ENCODE measurements around the gene BMP8A. TPM values are rescaled to one million over a fixed set of nuclear protein-coding genes. Genes with fewer than 3 reads are reported as not detected.
"Not testable (repeated sequence)": the region's sequence is repeated elsewhere in the genome, so short reads cannot be mapped to it uniquely, and the experiment has no call there.

BMP8A gene
- total and polyA plus RNA-seq, 10 of the 15 experiments (the other 5 are each of a cell fraction or from before 2014, with no cell fraction given), result not detected

DNA sequence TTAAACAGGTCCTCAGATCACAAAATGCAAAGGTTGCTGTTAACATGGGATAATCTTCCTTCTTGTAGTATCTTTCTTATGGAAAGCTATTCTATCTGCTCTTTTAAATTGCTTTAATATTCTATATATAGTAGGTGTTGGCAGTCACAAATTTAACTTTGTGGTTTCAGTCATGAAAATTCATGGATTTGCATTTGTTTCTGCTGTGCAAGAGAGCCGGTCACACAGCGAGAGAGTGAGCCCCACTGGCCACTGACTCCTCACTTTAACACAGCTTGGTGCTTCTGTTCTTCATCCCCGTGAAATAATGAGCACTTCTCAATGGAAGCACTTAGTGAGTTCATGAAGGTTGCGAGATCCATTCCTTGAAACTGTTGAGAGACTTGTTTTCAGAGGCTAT, 18.1 kb upstream of the BMP8A start:
- H3K36me3 ChIP-seq (ENCODE audit: control insufficient read depth in 2 of 2, insufficient read depth in 2 of 2, low read length in 1 of 2), result peaks cover 2 to 4% of the 10 kb centered on the region in 2 experiments
- H3K79me2 ChIP-seq (ENCODE audit: control insufficient read depth, insufficient read depth, low read length), result no peaks in the 10 kb centered on the region
- ChIA-PET CTCF (interaction anchor here (4.6 kb wide), 1 partner anchor 66 kb away, joined by 27 read pairs; no protein-coding TSS in a partner anchor), POLR2A (no interaction called here), RAD21 (ENCODE audit: unreplicated experiment) (no interaction called here), SMC1A (ENCODE audit: uncharacterized antibody, unreplicated experiment) (interaction anchor here (0.6 to 2.1 kb wide), 3 partner anchors 39 to 70 kb away, joined by 3 to 9 read pairs (median 3); no protein-coding TSS in a partner anchor)
- ATAC-seq (no peak), FAIRE-seq (no peak), DNase-seq (ENCODE audit: low read depth, low spot score) (no peak)
- no peaks in the 10 kb centered on the region for H4K20me1 ChIP-seq (ENCODE audit: control insufficient read depth, insufficient read depth)
- no peak overlapping the region for H3K9ac ChIP-seq (ENCODE audit: control insufficient read depth, insufficient read depth, low read length)
- no peak overlapping the region for H3K4me2 ChIP-seq (ENCODE audit: control insufficient read depth, insufficient read depth)
- H3K9me3 ChIP-seq (replicated peaks; ENCODE audit: control insufficient read depth, insufficient read depth, low read length), result no peaks in the 10 kb centered on the region
- H3K4me1 ChIP-seq (ENCODE audit: control insufficient read depth, insufficient read depth, low read length), result no peaks in the 10 kb centered on the region
- no peak overlapping the region for H2AFZ ChIP-seq (ENCODE audit: control insufficient read depth, low read depth, low read length)
- no peak overlapping the region for H3K27ac ChIP-seq (ENCODE audit: control insufficient read depth, insufficient read depth)
- no peaks in the 10 kb centered on the region for H3K27me3 ChIP-seq (replicated peaks in 1 of 2; ENCODE audit: control insufficient read depth in 2 of 2, insufficient read depth in 2 of 2, low read length in 1 of 2)
- TF ChIP-seq ATF7 (IDR thresholded peaks at IDR 0.05; ENCODE audit: low read depth), result no peak
- TF ChIP-seq ZZZ3 (IDR thresholded peaks at IDR 0.05; ENCODE audit: control insufficient read depth, insufficient read length, low read depth), result no peak
- no peak for TF ChIP-seq CEBPB (IDR thresholded peaks at IDR 0.05; ENCODE audit: borderline replicate concordance in 1 of 2, low read depth in 2 of 2, low read length in 2 of 2)
- TF ChIP-seq HDGF (IDR thresholded peaks at IDR 0.05), result no peak
- no peak for TF ChIP-seq ETV6 (conservative IDR thresholded peaks at IDR 0.05 in 1 of 2, IDR thresholded peaks at IDR 0.05 in 1 of 2; ENCODE audit: borderline replicate concordance in 1 of 2, low read depth in 1 of 2)
- no peak for TF ChIP-seq DPF2 (IDR thresholded peaks at IDR 0.05)
- WGBS (ENCODE audit: insufficient coverage, insufficient replicate concordance, low lambda C conversion rate, missing lambda C conversion rate), result 30% methylated on average over 4 of the region's 4 CpGs
- in situ Hi-C loops (cut with MboI) (no loop called here), intact Hi-C loops (cut with micrococcal nuclease; ENCODE audit: unreplicated experiment) (loop anchor here (5.0 kb wide), 1 partner anchor 64 kb away; no protein-coding TSS in a partner anchor)
- BruUV-seq (replicated peaks), result no TSS peak
- no peak overlapping the region for H3K4me3 ChIP-seq

DNA sequence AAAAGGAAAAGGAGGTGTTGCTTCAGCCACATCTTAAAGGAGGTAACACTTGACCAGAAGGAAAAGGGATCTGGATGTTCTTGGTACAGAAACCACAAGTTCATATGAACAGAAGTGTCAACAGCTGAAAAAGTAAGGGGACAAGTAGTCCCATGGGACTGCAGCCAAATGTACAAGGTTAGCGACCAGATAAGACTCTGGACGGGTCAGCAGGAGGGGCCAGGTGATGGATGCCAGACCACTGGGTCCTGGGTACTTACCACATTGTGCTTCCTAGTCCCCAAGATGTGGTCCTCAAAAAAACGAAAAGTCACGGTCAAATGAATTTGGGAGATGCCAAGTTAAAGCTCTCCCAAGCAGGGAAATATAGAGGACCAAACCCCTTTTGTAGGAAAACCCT, 16.6 kb upstream of the BMP8A start:
- CTCF ChIA-PET, result interaction anchor here (1.0 kb wide), 1 partner anchor 19 kb away, joined by 4 read pairs; no protein-coding TSS in a partner anchor
- ATAC-seq (no peak), FAIRE-seq (no peak), DNase-seq (ENCODE audit: low read depth, low spot score) (no peak)
- Histone ChIP-seq H3K9ac (ENCODE audit: control insufficient read depth, insufficient read depth, low read length) (no peak overlapping the region), H2AFZ (ENCODE audit: control insufficient read depth, low read depth, low read length) (no peak overlapping the region), H4K20me1 (ENCODE audit: control insufficient read depth, insufficient read depth) (no peaks in the 10 kb centered on the region), H3K4me1 (ENCODE audit: control insufficient read depth, insufficient read depth, low read length) (no peaks in the 10 kb centered on the region), H3K4me2 (ENCODE audit: control insufficient read depth, insufficient read depth) (no peak overlapping the region), H3K4me3 (no peak overlapping the region), H3K9me3 (replicated peaks; ENCODE audit: control insufficient read depth, insufficient read depth, low read length) (no peaks in the 10 kb centered on the region), H3K27me3 (replicated peaks in 1 of 2; ENCODE audit: control insufficient read depth in 2 of 2, insufficient read depth in 2 of 2, low read length in 1 of 2) (no peaks in the 10 kb centered on the region), H3K27ac (ENCODE audit: control insufficient read depth, insufficient read depth) (no peak overlapping the region), H3K79me2 (ENCODE audit: control insufficient read depth, insufficient read depth, low read length) (no peaks in the 10 kb centered on the region), H3K36me3 (ENCODE audit: control insufficient read depth in 2 of 2, insufficient read depth in 2 of 2, low read length in 1 of 2) (peaks cover 0 to 5% of the 10 kb centered on the region in 2 experiments; a peak in 3 of 4 replicates)
- SMC1A ChIA-PET (ENCODE audit: uncharacterized antibody, unreplicated experiment), result no interaction called here
- TF ChIP-seq TARDBP (IDR thresholded peaks at IDR 0.05; ENCODE audit: borderline replicate concordance) (no peak), IKZF1 (conservative IDR thresholded peaks at IDR 0.05) (no peak), EED (IDR thresholded peaks at IDR 0.05; ENCODE audit: low read depth) (no peak), NFXL1 (IDR thresholded peaks at IDR 0.05; ENCODE audit: borderline replicate concordance) (no peak)
- BruUV-seq (replicated peaks), result no TSS peak
- RAD21 ChIA-PET (ENCODE audit: unreplicated experiment), result no interaction called here
- intact Hi-C loops (cut with micrococcal nuclease; ENCODE audit: unreplicated experiment) (loop anchor here (5.0 kb wide), 1 partner anchor 62 kb away; no protein-coding TSS in a partner anchor), in situ Hi-C loops (cut with MboI) (no loop called here)
- POLR2A ChIA-PET, result interaction anchor here (0.7 kb wide), 1 partner anchor 237 kb away, joined by 6 read pairs; no protein-coding TSS in a partner anchor
- 96% methylated on average over 4 of the region's 4 CpGs for WGBS (ENCODE audit: insufficient coverage, insufficient replicate concordance, low lambda C conversion rate, missing lambda C conversion rate)

DNA sequence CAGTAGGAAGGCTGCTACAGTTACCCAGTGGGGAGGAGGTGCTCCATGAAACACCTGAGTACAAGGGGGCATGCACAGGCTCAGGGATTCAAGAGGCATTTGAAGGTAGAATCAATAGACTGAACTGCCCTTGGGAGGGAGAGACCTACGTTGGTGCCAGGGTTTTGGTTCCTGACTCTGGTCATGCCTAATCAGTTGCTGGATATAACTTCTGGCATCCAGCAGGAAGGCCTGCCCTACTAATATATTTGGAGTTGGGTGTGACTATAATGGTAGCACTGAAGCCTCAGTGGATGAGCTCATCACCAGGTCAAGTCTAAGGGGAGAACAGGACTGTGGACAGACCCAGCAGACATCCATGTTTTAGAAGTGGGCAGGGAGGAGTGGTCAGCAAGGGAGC, 15.9 kb upstream of the BMP8A start:
- H3K27me3 ChIP-seq (replicated peaks in 1 of 2; ENCODE audit: control insufficient read depth in 2 of 2, insufficient read depth in 2 of 2, low read length in 1 of 2); BruUV-seq (replicated peaks); H3K4me2 ChIP-seq (ENCODE audit: control insufficient read depth, insufficient read depth); H3K27ac ChIP-seq (ENCODE audit: control insufficient read depth, insufficient read depth); H2AFZ ChIP-seq (ENCODE audit: control insufficient read depth, low read depth, low read length); H4K20me1 ChIP-seq (ENCODE audit: control insufficient read depth, insufficient read depth); intact Hi-C loops (cut with micrococcal nuclease; ENCODE audit: unreplicated experiment); POLR2A ChIA-PET; H3K4me3 ChIP-seq; H3K9me3 ChIP-seq (replicated peaks; ENCODE audit: control insufficient read depth, insufficient read depth, low read length); ATAC-seq; SMC1A ChIA-PET (ENCODE audit: uncharacterized antibody, unreplicated experiment); DNase-seq (ENCODE audit: low read depth, low spot score); H3K9ac ChIP-seq (ENCODE audit: control insufficient read depth, insufficient read depth, low read length); H3K79me2 ChIP-seq (ENCODE audit: control insufficient read depth, insufficient read depth, low read length); RAD21 ChIA-PET (ENCODE audit: unreplicated experiment); in situ Hi-C loops (cut with MboI); FAIRE-seq; H3K4me1 ChIP-seq (ENCODE audit: control insufficient read depth, insufficient read depth, low read length): not testable (repeated sequence)
- 0% methylated on average over 1 of the region's 1 CpG for WGBS (ENCODE audit: insufficient coverage, insufficient replicate concordance, low lambda C conversion rate, missing lambda C conversion rate)
- CTCF ChIA-PET, result interaction anchor here (0.6 to 1.0 kb wide), 2 partner anchors 20 to 25 kb away, joined by 3 to 4 read pairs; no protein-coding TSS in a partner anchor
- peaks cover 0 to 12% of the 10 kb centered on the region in 2 experiments; a peak in 2 of 4 replicates for H3K36me3 ChIP-seq (ENCODE audit: control insufficient read depth in 2 of 2, insufficient read depth in 2 of 2, low read length in 1 of 2)

All from GM12878 (cell line).